GM12878 (cell line): Measurements from ENCODE around the gene ZNF341. TPM values are rescaled to one million over a fixed set of nuclear protein-coding genes. Genes with fewer than 3 reads are reported as not detected.

ENCODE experiments used
- ATAC-seq: fragments of 200-7000 bp; cut with Tn5 transposase; 3 replicates; pipeline ENCODE4 v1.9.1; 2020; ENCODE audit warnings: mild to moderate bottlenecking, moderate library complexity
- BruUV-seq: library from RNA; stranded (reverse); fragments of 400-500 nt; replicated peaks from 2 replicates; lab custom pipeline; 2021; lab: Mats Ljungman, UMichigan
- CTCF ChIA-PET: fragments of 300-600 bp; sonication (Branson Sonifier 250); formaldehyde crosslinking; extraction: SDS; loops from one replicate; lab custom pipeline; 2021; ENCODE audit warnings: inconsistent platforms; lab: Yijun Ruan, JAX
- POLR2A ChIA-PET: fragments of 350-600 bp; formaldehyde crosslinking; extraction: SDS; loops from one replicate; lab custom pipeline; 2021; ENCODE audit warnings: inconsistent platforms; lab: Charles Lee
- RAD21 ChIA-PET: fragments of 300-600 bp; sonication (Branson Sonifier 250); formaldehyde crosslinking; loops from one replicate; lab custom pipeline; 2023; ENCODE audit warnings: antibody characterized with exemption; ENCODE audit not compliant: unreplicated experiment; lab: Charles Lee
- SMC1A ChIA-PET: fragments of 300-600 bp; sonication (Branson Sonifier 250); formaldehyde crosslinking; loops from one replicate; lab custom pipeline; 2023; ENCODE audit not compliant: unreplicated experiment, uncharacterized antibody; lab: Charles Lee
- DNase-seq: peaks from one replicate; pipeline ENCODE4 v3.0.0-alpha.2; 2011; ENCODE audit warnings: low read depth, low spot score
- FAIRE-seq: peaks from 3 replicates; lab custom pipeline; 2011; peaks lifted over from hg19 to GRCh38; lab: Jason Lieb, UNC
- H2AFZ ChIP-seq: 2 replicates; pipeline ENCODE4 v1.6.0; 2011; ENCODE audit warnings: low read depth, low read length, control low read depth; ENCODE audit not compliant: control insufficient read depth
- H3K27ac ChIP-seq: 2 replicates; pipeline ENCODE4 v1.5.1; 2011; ENCODE audit warnings: control low read depth; ENCODE audit not compliant: control insufficient read depth, insufficient read depth
- H3K27me3 ChIP-seq, 2 experiments: replicated peaks in 1 of 2; 2 replicates each; pipeline versions ENCODE4 v1.6.0 to v1.6.1; 2011; ENCODE audit warnings: low read length in 1 of 2; ENCODE audit not compliant: control insufficient read depth in 2 of 2, insufficient read depth in 2 of 2
- H3K36me3 ChIP-seq, 2 experiments: 2 replicates each; pipeline ENCODE4 v1.5.1; 2011; ENCODE audit warnings: low read length in 1 of 2; ENCODE audit not compliant: control insufficient read depth in 2 of 2, insufficient read depth in 2 of 2
- H3K4me1 ChIP-seq: 2 replicates; pipeline ENCODE4 v1.6.1; 2011; ENCODE audit warnings: mild to moderate bottlenecking, low read length, moderate library complexity, mixed read lengths; ENCODE audit not compliant: control insufficient read depth, insufficient read depth
- H3K4me2 ChIP-seq: 2 replicates; pipeline ENCODE4 v1.6.0; 2011; ENCODE audit warnings: control low read depth; ENCODE audit not compliant: control insufficient read depth, insufficient read depth
- H3K4me3 ChIP-seq: fragments of 200-600 bp; sonication (generic); 2 replicates; pipeline ENCODE4 v1.5.1; 2016
- H3K79me2 ChIP-seq: 2 replicates; pipeline ENCODE4 v1.6.0; 2011; ENCODE audit warnings: low read length; ENCODE audit not compliant: control insufficient read depth, insufficient read depth
- H3K9ac ChIP-seq: 2 replicates; pipeline ENCODE4 v1.8.0; 2011; ENCODE audit warnings: low read length, control low read depth, mixed read lengths; ENCODE audit not compliant: control insufficient read depth, insufficient read depth
- H3K9me3 ChIP-seq: replicated peaks from 3 replicates; pipeline ENCODE4 v1.5.1; 2011; ENCODE audit warnings: mild to moderate bottlenecking, low read length; ENCODE audit not compliant: control insufficient read depth, insufficient read depth
- H4K20me1 ChIP-seq: 2 replicates; pipeline ENCODE4 v1.6.0; 2011; ENCODE audit not compliant: control insufficient read depth, insufficient read depth
- EED ChIP-seq: sonication (generic); IDR thresholded peaks from 2 replicates; pipeline ENCODE4 v1.6.1; 2016; ENCODE audit warnings: antibody characterized with exemption, low read depth
- ESRRA ChIP-seq: IDR thresholded peaks from 2 replicates; pipeline ENCODE4 v1.6.1; 2012; ENCODE audit warnings: mild to moderate bottlenecking, low read length, improper control_type of control experiment
- HDAC6 ChIP-seq: fragments of 200-600 bp; sonication (generic); IDR thresholded peaks from one replicate; pipeline ENCODE4 v1.8.0; 2017; ENCODE audit warnings: antibody characterized with exemption; ENCODE audit not compliant: unreplicated experiment
- NR2C1 ChIP-seq: fragments of 450-650 bp; IDR thresholded peaks from 2 replicates; pipeline ENCODE4 v1.6.1; 2017; ENCODE audit warnings: antibody characterized with exemption, mild to moderate bottlenecking, moderate library complexity
- PBX3 ChIP-seq: IDR thresholded peaks from 2 replicates; pipeline ENCODE4 v1.6.1; 2011; ENCODE audit warnings: mild to moderate bottlenecking, low read depth, low read length, moderate library complexity; ENCODE audit not compliant: insufficient replicate concordance
- RAD21 ChIP-seq: IDR thresholded peaks from 2 replicates; pipeline ENCODE4 v1.6.1; 2011; ENCODE audit warnings: mild to moderate bottlenecking, low read depth, low read length, moderate library complexity; ENCODE audit not compliant: insufficient read depth
- RFX5 ChIP-seq: IDR thresholded peaks from 2 replicates; pipeline ENCODE4 v1.6.1; 2011; ENCODE audit warnings: low read depth, low read length, improper control_type of control experiment
- SPI1 ChIP-seq: IDR thresholded peaks from 2 replicates; pipeline ENCODE4 v1.6.1; 2011; ENCODE audit warnings: low read depth, mild to moderate bottlenecking, low read length, moderate library complexity, borderline replicate concordance; ENCODE audit not compliant: insufficient read depth
- USF1 ChIP-seq: IDR thresholded peaks from 2 replicates; pipeline ENCODE4 v1.6.1; 2011; ENCODE audit warnings: borderline replicate concordance, low read depth, mild to moderate bottlenecking, moderate library complexity, mixed read lengths, low read length; ENCODE audit not compliant: insufficient read depth; ENCODE audit errors: extremely low read length
- WGBS: methylation state at CpG from one replicate; pipeline ENCODE4 v1.1.6; 2016; ENCODE audit warnings: low lambda C conversion rate; ENCODE audit not compliant: insufficient replicate concordance, insufficient coverage; ENCODE audit errors: missing lambda C conversion rate; 5-methylcytosine and 5-hydroxymethylcytosine counted together
- in situ Hi-C: fragments of 300-500 bp; cut with MboI; formaldehyde crosslinking; loops from 9 replicates; pipeline ENCODE4 v1.14.3; 2018; ENCODE audit warnings: mixed read lengths
- intact Hi-C: fragments of 100-400 bp; cut with micrococcal nuclease; formaldehyde crosslinking; loops from one replicate; pipeline ENCODE4 v1.14.2; 2022; ENCODE audit not compliant: unreplicated experiment
- polyA plus RNA-seq, 11 experiments: library from polyadenylated mRNA; depleted of rRNA in 4 of 11; unstranded in 6 of 11; stranded (reverse) in 5 of 11; fragments of >200 nt; fragmentation: Nextera tagmentation in 4 of 11; fragmentation: Illumina TruSeq in 1 of 11; extraction: Ambion mirVana in 4 of 11; extraction: Trizol in 1 of 11; gene quantifications; 1 replicate in 1 of 11; 2 replicates in 10 of 11; pipeline versions ENCODE4 v1.2.1 to v1.2.3, GENCODE V29; 2011 to 2016; ENCODE audit warnings: inconsistent platforms in 2 of 11, missing spikeins in 2 of 11, low read depth in 1 of 11
- total RNA-seq, 4 experiments: library from RNA; depleted of rRNA in 3 of 4; stranded (reverse); fragments of >200 nt in 3 of 4; fragmentation: Illumina TruSeq in 1 of 4; extraction: Trizol in 1 of 4; gene quantifications; 2 replicates each; pipeline versions ENCODE4 v1.2.1 to v1.2.3, GENCODE V29; 2013 to 2021

ZNF341 gene
- total and polyA plus RNA-seq, 10 of the 15 experiments (the other 5 are each of a cell fraction or from before 2014, with no cell fraction given): 0.18 to 5.0 (median 2.6) TPM

DNA sequence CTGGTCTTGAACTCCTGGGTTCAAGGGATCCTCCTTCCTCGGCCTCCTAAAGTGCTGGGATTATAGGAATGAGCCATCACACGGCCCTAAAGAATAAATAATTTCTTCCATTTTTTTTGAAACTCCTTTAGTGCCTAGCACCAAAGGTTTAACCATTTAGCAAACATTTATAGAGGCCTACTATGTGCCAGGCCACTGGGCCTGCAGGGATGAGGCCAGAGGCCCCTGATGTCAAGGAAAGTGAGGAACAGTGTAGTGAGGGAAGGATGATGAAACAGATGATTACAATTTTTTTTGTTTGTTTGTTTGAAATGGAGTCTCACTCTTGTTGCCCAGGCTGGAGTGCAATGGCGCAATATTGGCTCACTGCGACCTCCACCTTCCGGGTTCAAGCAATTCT, 33.8 kb downstream of the ZNF341 start:
- FAIRE-seq (no peak), DNase-seq (no peak), ATAC-seq (no peak)
- H3K79me2 ChIP-seq: no peaks in the 10 kb centered on the region
- WGBS: 99% methylated on average over 5 of the region's 5 CpGs
- no peak overlapping the region for H3K4me3 ChIP-seq
- ChIA-PET SMC1A (no interaction called here), CTCF (no interaction called here), RAD21 (no interaction called here), POLR2A (no interaction called here)
- H4K20me1 ChIP-seq: no peaks in the 10 kb centered on the region
- TF ChIP-seq RAD21 (no peak), ESRRA (no peak), HDAC6 (no peak), RFX5 (no peak), USF1 (no peak), NR2C1 (no peak), EED (no peak), SPI1 (no peak), PBX3 (no peak)
- H3K27me3 ChIP-seq: no peaks in the 10 kb centered on the region
- H3K9me3 ChIP-seq: no peaks in the 10 kb centered on the region; the same call in 2 of the 3 replicates
- H3K27ac ChIP-seq: no peak overlapping the region
- H3K4me1 ChIP-seq: no peaks in the 10 kb centered on the region
- in situ Hi-C loops: no loop called here
- intact Hi-C loops: no loop called here
- H2AFZ ChIP-seq: no peak overlapping the region
- no peak overlapping the region for H3K4me2 ChIP-seq
- H3K9ac ChIP-seq: no peak overlapping the region
- no TSS peak for BruUV-seq
- peaks cover 0 to 7% of the 10 kb centered on the region in 2 experiments; a peak in 3 of 4 replicates for H3K36me3 ChIP-seq
